Measurements from ENCODE around the gene ERBB4.

Gene ERBB4

DNA sequence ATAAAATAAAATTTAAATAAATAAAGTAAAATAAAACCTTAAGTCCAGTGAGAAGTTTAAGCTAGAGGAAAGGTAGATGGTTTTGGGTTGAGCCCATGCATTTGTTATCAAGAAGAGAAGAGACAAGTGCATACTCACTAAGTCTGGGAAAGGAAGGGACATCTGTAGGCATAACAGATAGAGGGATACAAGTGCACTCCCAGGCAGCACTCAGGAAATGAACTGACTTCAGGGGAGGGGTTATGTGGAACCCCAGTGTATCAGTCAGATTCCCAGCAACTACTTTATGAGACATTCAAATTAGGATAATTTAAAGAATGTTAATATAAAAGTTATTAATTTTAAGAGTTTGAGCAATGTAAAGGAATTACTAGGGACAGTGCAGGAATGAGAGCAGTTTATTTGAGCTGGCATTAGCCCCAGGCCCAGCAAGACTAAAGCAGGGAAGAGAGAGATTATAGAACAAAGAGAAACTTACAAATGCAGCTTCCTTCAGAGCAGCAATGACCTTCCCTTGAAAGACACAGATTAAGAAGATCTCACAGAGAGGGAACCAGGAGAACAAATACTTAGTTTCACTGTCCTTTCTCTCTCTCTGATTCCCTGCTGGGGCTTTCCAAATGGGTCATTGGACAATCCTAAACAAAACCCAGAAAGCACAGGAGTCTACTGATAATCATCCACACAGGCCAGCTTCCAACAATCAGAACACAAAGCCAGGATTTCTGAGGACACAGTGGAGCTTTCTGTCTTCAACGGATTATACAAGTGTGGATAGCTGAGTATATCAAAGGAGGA lies 109.7 kb downstream of the ERBB4 start:
- DNase-seq (ENCODE audit: low spot score), result no peak

DNA sequence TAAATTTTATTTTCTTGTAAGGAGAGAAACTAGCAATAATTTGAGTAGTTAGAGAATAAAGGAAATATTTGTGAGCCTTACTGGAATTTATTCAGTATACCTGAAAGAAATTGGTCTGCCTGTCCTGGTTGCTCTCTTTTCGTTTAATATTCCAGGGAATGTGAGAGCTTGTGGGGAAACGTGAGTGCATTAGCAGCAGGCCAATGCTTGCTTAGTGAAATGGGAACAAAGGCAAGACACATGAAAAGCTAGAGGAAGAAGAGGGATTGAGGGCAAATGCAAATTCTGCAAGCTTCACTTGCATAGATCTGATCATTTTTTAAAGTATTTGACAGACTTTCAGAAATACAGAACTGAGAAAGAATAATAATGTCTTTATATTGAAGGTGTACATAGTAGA lies 111.0 kb downstream of the ERBB4 start:
- no peak for DNase-seq (ENCODE audit: low spot score)

DNA sequence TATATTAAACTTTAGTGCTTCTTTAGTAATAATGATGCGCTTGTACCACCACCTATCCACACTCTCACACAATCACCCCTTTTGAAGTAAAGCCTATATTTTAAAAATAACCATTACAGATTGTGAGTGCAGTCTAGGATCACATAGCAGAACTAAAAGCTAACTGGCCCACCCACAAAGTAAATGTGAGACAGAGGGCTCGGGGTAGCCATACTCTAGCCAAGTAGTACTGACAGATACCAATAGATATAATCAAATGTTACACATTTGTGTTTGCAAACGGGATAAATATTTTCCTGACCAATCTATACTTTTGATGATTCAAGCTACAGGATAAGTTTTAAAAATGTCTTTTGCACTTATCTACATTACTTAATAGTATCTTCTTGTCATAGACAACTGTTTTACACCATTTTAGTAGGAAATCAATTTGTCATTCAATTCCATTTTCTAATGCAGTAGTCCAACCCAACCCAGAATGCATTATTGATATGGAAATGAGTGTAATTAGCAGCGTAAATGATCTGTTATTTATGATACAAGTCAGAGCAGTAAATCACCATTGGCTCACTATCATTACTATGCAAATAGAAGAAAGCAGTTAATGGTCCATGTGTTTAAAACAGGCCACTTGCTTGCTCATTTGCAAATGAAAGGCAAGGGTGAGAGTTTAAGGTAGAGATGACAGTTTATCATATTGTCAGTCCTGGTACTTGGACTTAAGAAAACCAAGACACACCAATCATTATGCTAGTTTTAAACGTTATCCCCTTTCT lies 111.8 kb downstream of the ERBB4 start:
- DNase-seq (ENCODE audit: low spot score), result no peak

DNA sequence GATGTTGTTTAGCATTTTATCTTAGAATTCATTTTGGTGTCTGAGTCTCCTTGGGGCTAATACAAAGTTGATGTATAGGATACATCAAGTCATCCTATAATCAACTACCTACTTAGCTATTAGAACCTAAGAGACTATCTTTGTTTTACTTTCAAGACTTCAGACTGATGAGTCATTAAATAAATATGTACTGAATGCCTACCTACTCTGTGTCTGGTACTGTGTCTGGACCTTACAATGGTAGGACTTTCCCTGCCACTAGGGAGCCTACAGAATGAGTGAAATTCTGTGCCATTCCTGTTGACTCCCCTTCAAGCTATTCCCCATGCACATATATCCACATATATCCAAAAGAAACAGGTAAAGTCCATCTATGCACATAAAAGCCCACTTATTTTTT lies 114.5 kb downstream of the ERBB4 start:
- no peak for DNase-seq (ENCODE audit: low spot score)

DNA sequence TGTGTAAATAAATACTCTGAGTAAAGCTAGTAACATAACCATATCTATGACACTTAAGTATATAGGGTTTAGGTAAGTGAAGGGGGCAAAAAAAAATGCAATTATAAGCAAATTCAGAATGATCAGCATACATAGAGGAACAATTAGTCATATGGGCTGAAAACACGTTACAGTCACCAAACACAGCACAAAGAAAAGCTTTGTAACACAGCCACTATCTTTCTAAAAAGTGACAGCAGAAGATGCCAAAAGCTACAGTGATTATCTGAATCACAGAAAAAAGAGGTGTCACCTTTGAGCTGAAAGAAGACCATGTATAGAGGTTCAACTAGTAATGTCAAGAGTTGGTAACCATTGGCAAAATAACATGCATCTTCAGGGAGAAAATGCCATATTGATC lies 115.5 kb downstream of the ERBB4 start:
- DNase-seq (ENCODE audit: low spot score), result no peak

DNA sequence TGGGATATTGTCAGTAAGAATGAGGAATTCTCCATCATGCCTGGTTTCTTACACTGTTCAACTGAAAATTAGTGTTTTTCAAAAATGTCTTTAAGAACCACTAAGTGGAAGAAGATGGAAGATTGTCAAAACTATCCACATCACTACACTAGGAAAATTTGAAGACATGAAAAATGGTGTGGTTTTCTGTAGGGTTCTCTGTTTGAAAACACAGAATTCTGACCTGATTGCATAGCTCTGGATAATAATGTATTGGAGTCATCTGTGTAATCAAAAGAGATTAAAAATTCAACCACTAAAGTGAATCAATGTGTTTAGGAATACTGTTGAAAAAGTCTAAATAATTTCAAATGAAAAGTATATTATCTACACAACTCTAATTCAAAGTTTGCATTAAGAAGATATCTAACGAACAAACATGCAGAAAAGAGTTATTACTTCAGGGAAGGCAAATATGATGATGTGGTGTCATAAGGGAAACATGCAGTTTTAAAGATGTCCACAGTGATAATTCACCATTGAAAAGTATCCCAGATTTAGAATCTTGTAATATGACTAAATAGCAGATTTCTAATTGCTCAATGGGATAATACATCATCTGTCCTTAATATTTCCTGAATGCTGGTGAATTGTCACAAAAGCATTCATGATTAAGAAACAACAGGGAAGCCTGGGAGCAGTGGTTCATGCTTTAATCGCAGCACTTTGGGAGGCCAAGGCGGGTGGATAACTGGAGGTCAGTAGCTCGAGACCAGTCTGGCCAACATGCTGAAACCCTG lies 116.9 kb downstream of the ERBB4 start:
- DNase-seq (ENCODE audit: low spot score), result no peak

DNA sequence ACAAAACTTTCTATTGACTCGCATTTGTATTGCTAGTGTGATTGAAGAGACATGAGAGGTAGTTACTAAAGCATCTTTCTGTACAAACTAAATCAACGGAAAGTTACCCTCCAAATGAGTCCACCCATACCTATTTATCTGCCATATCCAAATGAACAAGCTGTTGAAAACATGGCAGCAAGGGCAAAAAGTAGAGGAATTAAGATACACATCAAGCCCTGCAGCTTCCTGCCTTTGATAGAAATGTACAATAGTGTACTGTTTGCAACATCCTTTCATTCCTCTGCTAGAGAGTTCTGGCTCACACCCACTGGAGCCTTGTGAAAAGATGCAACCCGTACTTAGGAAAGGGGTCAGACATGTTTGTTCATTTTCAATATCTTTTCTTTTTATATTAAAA lies 122.5 kb downstream of the ERBB4 start:
- DNase-seq (ENCODE audit: low spot score), result no peak

DNA sequence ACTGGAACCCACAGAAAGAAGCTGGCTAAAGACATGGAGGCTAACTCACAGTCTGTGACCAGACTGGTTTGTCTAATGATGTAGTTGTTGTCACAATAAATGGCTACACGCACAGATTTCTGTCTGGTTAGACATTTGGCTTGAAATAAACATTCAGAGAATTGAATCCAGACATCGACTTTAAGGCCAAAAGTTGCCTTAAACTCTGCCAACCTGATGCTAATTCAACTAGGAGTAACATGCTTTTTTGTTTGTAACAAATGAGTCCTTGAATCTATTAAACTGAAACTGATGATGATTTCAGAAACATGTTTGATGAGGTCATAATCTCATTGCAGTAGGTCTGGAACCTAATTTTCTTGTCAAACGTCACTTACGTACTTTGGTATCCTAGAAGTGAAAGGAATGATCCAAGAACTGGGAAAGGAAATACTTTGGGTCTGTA lies 123.8 kb downstream of the ERBB4 start:
- no peak for DNase-seq (ENCODE audit: low spot score)

DNA sequence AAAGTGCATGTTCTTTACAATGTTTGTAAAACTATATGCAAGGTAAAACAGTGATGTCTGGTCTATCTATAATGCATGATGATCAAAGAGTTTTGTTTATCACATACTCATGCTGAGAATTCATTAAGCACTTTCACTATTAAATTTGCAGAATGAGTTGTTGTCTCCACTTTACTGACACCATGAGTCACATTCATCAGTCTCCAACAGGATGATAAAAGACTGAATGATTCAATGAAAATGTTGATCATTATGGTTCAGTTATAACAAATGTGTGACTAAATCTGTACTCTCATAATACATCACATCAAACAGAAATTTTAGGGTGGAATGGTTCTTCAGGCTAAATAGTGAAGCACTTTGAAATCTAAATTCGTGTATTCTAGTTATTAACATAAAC lies 129.0 kb downstream of the ERBB4 start:
- DNase-seq (ENCODE audit: low spot score), result no peak

DNA sequence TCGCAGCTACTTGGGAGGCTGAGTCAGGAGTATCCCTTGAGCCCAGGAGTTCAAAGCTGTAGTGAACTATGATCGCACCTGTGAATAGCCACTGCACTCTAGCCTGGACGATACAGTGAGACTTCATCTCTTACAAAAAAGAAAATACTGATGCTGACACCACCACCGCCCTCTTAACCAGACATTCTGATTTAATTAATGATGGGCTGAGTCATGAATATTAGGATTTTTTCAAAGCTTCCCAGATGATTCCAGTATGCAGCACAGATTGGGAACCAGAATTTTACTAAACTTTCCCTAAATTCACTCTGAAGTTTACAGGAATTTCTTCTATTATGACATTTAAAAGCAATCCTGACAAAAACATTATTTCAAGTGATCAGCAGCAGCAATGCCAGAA lies 130.1 kb downstream of the ERBB4 start:
- DNase-seq (ENCODE audit: low spot score), result no peak

DNA sequence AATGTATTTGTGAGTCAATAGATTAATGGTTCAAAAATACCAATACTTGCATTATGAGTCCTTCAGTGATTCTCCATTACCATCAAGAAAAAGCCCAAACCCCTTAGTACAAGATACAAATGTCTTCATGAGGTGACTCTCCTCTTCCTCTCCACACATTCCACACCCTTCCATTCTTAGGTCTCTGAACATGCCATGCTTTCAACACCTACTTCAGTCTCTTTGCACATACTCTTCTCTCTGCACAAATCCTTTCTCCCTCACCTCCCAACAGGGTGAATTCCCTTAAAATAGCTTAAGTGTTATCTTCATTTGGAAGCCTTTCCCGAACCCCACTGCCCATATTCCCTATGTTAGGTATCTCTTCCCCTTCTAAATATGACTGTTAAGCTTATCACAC lies 131.9 kb downstream of the ERBB4 start:
- DNase-seq (ENCODE audit: low spot score), result no peak

DNA sequence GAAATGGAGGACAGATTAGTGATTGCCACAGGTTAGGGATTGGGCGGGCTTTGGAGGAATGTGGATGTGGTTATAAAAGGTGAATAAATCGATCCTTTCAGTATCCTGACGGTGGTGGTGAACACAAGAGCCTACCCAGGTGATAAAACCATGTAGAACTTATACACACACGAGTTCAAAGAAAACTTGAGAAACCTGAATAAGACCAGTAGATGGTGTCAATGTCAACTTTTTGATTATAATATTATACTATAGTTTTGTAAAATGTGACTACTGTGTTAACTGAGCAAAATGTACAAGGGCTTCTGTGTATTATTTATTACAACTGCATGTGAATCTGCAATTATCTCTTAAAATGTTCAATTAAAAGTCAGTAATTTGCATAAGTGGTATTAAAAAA lies 136.3 kb downstream of the ERBB4 start:
- DNase-seq (ENCODE audit: low spot score), result no peak

DNA sequence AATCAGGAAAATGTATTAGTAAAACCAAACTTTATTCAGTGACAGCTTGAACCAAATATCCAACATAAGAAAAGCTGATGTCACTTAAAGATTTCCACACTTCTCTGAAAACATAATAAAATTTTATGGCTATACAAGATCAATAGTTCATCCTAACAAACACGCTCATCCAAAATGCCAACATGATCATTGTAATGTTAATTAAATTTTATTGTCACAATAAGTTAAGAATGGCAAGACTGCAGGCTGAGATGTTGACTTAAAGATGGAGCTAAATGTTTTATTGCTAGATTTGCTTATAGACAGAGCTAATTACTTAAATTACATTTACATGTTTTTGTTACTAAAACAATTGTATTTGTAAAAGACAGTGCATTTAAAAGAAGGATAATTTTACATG lies 140.3 kb downstream of the ERBB4 start:
- no peak for DNase-seq (ENCODE audit: low spot score)

DNA sequence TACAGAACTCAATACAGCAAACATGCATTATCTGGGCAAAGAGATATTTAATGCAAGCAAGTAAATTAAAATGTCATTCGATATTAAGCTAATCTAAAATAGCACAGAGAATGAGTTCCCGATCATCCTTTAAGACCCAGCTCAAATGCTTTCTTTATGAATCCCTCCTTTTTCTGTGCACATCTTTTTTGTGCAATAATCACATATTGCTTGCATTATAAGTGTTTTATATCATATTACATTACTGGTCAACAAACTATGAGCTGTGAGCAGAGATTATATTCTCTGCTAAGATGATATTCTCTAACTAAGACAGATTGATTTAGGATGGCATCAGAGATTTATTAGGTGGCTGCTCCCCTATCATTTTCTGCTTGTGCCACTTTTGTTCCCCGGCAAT lies 146.1 kb downstream of the ERBB4 start:
- DNase-seq (ENCODE audit: low spot score), result no peak

DNA sequence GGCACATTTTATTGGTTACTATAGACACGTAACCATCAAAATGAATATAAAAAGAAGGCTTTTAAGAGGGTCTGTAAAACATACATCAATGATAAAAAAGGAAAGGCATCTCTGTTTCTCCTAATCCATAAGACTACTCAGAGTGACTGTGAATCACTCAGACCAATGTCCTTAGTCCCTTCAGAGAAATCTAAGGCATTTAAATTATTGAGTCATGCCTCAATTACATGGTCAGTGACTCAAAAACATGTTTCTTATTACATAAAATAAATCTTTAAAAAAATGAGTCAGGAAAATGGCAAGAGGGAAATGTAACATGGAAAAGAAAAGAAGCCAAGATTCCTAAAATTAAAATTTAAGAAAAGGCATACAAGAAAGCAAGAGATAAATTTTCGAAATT lies 146.6 kb downstream of the ERBB4 start:
- no peak for DNase-seq (ENCODE audit: low spot score)

DNA sequence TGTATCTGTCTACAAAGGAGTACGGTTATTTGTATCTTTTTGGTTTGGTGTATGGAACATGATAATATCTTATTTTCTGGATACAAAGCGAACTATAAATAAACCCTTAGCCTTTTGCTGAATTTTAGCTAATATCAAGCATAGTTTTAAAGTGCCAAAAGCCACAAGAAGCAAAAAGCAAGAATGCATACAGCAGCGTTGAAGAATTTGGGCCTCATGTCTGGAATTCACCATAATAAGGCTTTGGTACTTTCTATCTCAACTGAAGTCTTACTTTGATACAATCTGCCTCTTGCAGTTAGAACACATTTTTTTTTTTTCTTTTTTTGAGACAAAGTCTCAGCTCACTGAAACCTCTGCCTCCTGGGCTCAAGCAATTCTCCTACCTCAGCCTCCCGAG lies 151.5 kb downstream of the ERBB4 start:
- DNase-seq (ENCODE audit: low spot score), result no peak

DNA sequence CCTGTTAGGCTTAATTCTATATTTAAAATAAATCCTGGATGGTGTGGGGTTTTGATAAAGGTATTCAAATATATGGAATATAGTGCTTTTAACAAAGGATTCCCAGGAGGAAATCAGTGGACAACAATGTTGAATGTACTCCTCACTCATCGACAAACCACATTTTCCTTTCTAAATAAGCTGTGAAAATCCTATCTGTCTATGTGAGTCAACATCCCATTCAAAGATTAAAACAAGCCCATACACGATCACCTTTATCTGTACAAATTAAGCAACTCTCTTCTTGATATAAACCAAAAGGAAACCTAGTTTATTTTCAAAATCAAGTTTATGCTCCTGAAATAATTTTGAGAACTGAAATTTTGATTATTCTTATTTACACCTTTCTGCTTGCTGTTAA lies 153.4 kb downstream of the ERBB4 start:
- DNase-seq (ENCODE audit: low spot score), result no peak

DNA sequence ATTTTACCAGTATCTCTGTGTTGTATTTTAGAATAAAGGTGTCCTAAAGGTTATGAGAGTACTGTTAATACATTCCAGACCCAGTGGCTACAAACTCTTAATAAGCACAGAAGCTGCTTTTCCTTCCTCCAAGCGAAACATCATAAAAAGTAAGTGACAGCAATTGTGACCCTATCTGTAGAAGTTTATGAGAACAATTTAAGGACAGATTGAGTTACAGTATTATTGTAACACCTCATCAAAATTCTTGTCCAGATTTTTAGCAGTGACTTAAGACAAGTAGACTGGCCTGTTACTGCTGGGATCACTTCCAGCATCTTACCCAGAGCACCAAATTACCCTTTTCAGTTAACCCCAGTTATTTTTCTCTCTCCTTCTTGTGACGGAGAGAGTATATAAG lies 154.6 kb downstream of the ERBB4 start:
- DNase-seq (ENCODE audit: low spot score), result no peak

DNA sequence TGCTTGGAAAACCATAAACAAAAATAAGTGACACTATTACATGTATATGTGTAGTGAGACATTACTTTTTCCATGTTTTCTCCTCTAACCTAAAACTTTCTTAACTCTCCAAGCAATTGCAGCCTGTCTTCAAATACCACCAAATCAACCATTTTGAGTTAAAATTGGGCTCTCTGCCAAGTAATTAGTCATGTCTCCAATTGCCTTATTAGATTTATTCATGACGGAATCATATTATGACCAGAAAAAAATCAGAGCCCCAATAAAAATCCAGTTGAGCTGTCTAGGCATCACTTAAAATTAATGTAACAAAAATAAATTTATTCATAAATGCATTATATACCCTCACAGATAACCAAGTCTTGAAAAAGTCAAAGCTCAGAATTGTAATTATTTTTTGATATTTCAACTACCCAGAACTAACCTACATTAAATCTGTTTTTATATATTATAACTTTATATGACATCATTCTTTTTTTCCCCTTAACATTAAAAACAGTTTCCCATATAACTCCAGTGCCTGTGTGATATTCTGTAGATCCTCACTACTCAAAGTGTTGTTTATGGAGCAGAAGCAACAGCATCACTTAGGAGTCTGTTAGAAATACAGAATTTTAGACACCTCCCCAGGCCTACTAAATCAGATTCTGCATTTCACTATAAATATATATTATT lies 157.0 kb downstream of the ERBB4 start:
- no peak for DNase-seq (ENCODE audit: low spot score)

DNA sequence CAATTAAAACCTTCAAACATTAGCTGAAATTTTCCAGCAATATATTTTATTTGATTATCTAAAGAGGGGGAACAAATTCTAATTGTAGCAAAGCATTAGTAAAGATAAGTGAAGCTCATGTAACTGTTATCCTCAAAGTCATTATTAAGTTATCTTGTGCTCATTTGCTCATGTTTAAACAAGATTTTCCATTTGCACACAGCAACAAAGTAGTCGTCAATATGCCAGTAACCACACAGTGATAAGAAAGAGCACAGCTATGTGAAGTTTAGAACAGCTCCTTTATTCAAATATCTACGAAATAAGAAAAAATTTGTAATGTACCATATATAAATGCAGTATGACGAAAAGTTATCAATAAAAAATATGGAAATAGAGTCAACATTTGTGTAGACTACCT lies 159.5 kb downstream of the ERBB4 start:
- no peak for DNase-seq (ENCODE audit: low spot score)

DNA sequence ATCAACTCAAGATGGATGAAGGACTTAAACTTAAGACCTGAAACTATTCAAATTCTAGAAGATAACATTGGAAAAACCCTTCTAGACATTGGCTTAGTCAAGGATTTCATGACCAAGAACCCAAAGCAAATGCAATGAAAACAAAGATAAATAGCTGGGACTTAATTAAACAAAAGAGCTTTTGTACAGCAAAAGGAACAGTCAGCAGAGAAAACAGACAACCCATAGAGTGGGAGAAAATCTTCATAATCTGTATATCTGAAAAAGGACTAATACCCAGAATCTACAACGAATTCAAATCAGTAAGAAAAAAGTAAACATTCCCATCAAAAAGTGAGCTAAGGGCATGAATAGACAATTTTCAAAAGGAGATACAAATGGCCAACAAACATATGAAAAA lies 171.2 kb downstream of the ERBB4 start:
- no peak for DNase-seq (ENCODE audit: low spot score)
